NCI-H1048 (cell line): Measurements from ENCODE around the gene CEP164.
"Not testable (repeated sequence)": the region's sequence is repeated elsewhere in the genome, so short reads cannot be mapped to it uniquely, and the experiment has no call there.

Experiments
- DNase-seq: peaks from one replicate; lab custom pipeline; 2025; lab: John Stamatoyannopoulos, UW

The CEP164 gene

GRCh38 chr11:117305145-117305544 lies 22.5 kb upstream of the CEP164 start:
- no peak for DNase-seq

- no peak for DNase-seq
Observed at GRCh38 chr11:117309310-117309709, 18.3 kb upstream of the CEP164 start.

GRCh38 chr11:117313091-117313490 lies 14.6 kb upstream of the CEP164 start:
- no peak for DNase-seq

GRCh38 chr11:117313828-117314768 lies 13.6 kb upstream of the CEP164 start:
- DNase-seq = no peak

GRCh38 chr11:117314840-117315239 lies 12.8 kb upstream of the CEP164 start:
- DNase-seq = no peak

GRCh38 chr11:117315285-117316196 lies 12.1 kb upstream of the CEP164 start:
- no peak for DNase-seq

GRCh38 chr11:117316197-117316961 lies 11.3 kb upstream of the CEP164 start, which contains the start of gene BACE1:
Gene BACE1 (minus strand): TSS chr11:117316256. CDS start chr11:117315795, 461 bp downstream.
- peak; percentile 62 for DNase-seq

- DNase-seq = no peak
Observed at GRCh38 chr11:117318738-117319137, 8.9 kb upstream of the CEP164 start.

GRCh38 chr11:117319214-117319840 lies 8.3 kb upstream of the CEP164 start:
- no peak for DNase-seq

GRCh38 chr11:117327255-117327566 lies 443 bp upstream of the CEP164 start:
- DNase-seq = not testable (repeated sequence)

- DNase-seq = no peak
Observed at GRCh38 chr11:117328375-117329010, 839 bp downstream of the CEP164 start.

- no peak for DNase-seq
Observed at GRCh38 chr11:117332843-117333242, 5.2 kb downstream of the CEP164 start.

GRCh38 chr11:117333917-117334316 lies 6.3 kb downstream of the CEP164 start:
- DNase-seq = no peak

GRCh38 chr11:117334896-117335295 lies 7.2 kb downstream of the CEP164 start:
- DNase-seq = no peak

GRCh38 chr11:117335399-117335798 lies 7.7 kb downstream of the CEP164 start:
- no peak for DNase-seq

- no peak for DNase-seq
Observed at GRCh38 chr11:117337076-117337475, 9.4 kb downstream of the CEP164 start.

- DNase-seq = no peak
Observed at GRCh38 chr11:117345039-117345438, 17.4 kb downstream of the CEP164 start.

GRCh38 chr11:117354550-117354949 lies 26.9 kb downstream of the CEP164 start:
- DNase-seq = no peak

GRCh38 chr11:117356126-117356890 lies 28.7 kb downstream of the CEP164 start:
- no peak for DNase-seq

GRCh38 chr11:117361432-117361831 lies 33.8 kb downstream of the CEP164 start:
- DNase-seq = no peak
